H9 (cell line): Measurements from ENCODE around the gene DDX11. TPM values are rescaled to one million over a fixed set of nuclear protein-coding genes. Genes with fewer than 3 reads are reported as not detected.
"Not testable (repeated sequence)": the region's sequence is repeated elsewhere in the genome, so short reads cannot be mapped to it uniquely, and the experiment has no call there.

Source experiments
- DNase-seq: peaks from one replicate; pipeline ENCODE4 v3.0.0-alpha.2; 2017
- H2AFZ ChIP-seq: one replicate; pipeline ENCODE4 v1.6.1; 2013; ENCODE audit warnings: mild to moderate bottlenecking, low read length, control low read depth, moderate library complexity
- H2AK5ac ChIP-seq: 2 replicates; pipeline ENCODE4 v1.6.1; 2013; ENCODE audit warnings: low read length, control low read depth, mixed read lengths; ENCODE audit not compliant: insufficient read length
- H2BK120ac ChIP-seq: one replicate; pipeline ENCODE4 v1.6.1; 2013; ENCODE audit warnings: low read depth, mild to moderate bottlenecking, low read length, control low read depth, inconsistent platforms; ENCODE audit not compliant: poor library complexity, severe bottlenecking
- H2BK12ac ChIP-seq: 2 replicates; pipeline ENCODE4 v1.6.1; 2013; ENCODE audit warnings: low read length, control low read depth, mixed read lengths, low read depth; ENCODE audit not compliant: insufficient read length
- H2BK15ac ChIP-seq: 2 replicates; pipeline ENCODE4 v1.6.1; 2013; ENCODE audit warnings: low read depth, low read length, control low read depth
- H2BK20ac ChIP-seq: one replicate; pipeline ENCODE4 v1.6.1; 2013; ENCODE audit warnings: low read depth, mild to moderate bottlenecking, low read length, control low read depth, inconsistent platforms; ENCODE audit not compliant: poor library complexity, severe bottlenecking
- H2BK5ac ChIP-seq: 2 replicates; pipeline ENCODE4 v1.6.1; 2013; ENCODE audit warnings: low read length, control low read depth, mixed read lengths; ENCODE audit not compliant: insufficient read length
- H3K14ac ChIP-seq: 2 replicates; pipeline ENCODE4 v1.6.1; 2013; ENCODE audit warnings: low read length, control low read depth; ENCODE audit not compliant: insufficient read depth
- H3K18ac ChIP-seq: 2 replicates; pipeline ENCODE4 v1.6.1; 2013; ENCODE audit warnings: low read depth, mild to moderate bottlenecking, mixed read lengths, low read length, control low read depth; ENCODE audit not compliant: insufficient read length
- H3K23ac ChIP-seq: 2 replicates; pipeline ENCODE4 v1.6.1; 2013; ENCODE audit warnings: low read length, control low read depth, mixed read lengths, low read depth; ENCODE audit not compliant: insufficient read length
- H3K23me2 ChIP-seq: 2 replicates; pipeline ENCODE4 v1.6.1; 2013; ENCODE audit warnings: low read depth, mild to moderate bottlenecking, mixed read lengths, low read length, control low read depth; ENCODE audit not compliant: insufficient read length, poor library complexity, severe bottlenecking
- H3K27ac ChIP-seq: 2 replicates; pipeline ENCODE4 v1.5.1; 2013; ENCODE audit warnings: low read length, control low read depth, mixed read lengths, low read depth; ENCODE audit not compliant: insufficient read length
- H3K27me3 ChIP-seq: 2 replicates; pipeline ENCODE4 v1.6.1; 2013; ENCODE audit warnings: low read length, control low read depth, inconsistent platforms; ENCODE audit not compliant: insufficient read depth
- H3K4ac ChIP-seq: 2 replicates; pipeline ENCODE4 v1.6.1; 2013; ENCODE audit warnings: low read depth, mild to moderate bottlenecking, control low read depth, inconsistent platforms, low read length, moderate library complexity
- H3K4me1 ChIP-seq: 2 replicates; pipeline ENCODE4 v1.6.1; 2013; ENCODE audit warnings: low read length, control low read depth, inconsistent platforms; ENCODE audit not compliant: insufficient read depth
- H3K4me2 ChIP-seq: 2 replicates; pipeline ENCODE4 v1.6.1; 2013; ENCODE audit warnings: low read length, control low read depth, mixed read lengths; ENCODE audit not compliant: insufficient read length, insufficient read depth
- H3K56ac ChIP-seq: 2 replicates; pipeline ENCODE4 v1.6.1; 2013; ENCODE audit warnings: low read depth, mild to moderate bottlenecking, mixed read lengths, low read length, control low read depth; ENCODE audit not compliant: insufficient read length
- H3K79me1 ChIP-seq: 2 replicates; pipeline ENCODE4 v1.6.1; 2013; ENCODE audit warnings: low read depth, mild to moderate bottlenecking, moderate library complexity, low read length, control low read depth, inconsistent platforms; ENCODE audit not compliant: insufficient read depth, poor library complexity, severe bottlenecking
- H3K79me2 ChIP-seq: 2 replicates; pipeline ENCODE4 v1.6.1; 2013; ENCODE audit warnings: low read length, control low read depth, inconsistent platforms; ENCODE audit not compliant: insufficient read depth
- H3K9ac ChIP-seq: 2 replicates; pipeline ENCODE4 v1.6.1; 2013; ENCODE audit warnings: low read length, control low read depth, mixed read lengths; ENCODE audit not compliant: insufficient read length; ENCODE audit errors: extremely low read depth
- H3K9me3 ChIP-seq: one replicate; pipeline ENCODE4 v1.6.1; 2013; ENCODE audit warnings: low read depth, low read length, inconsistent platforms; ENCODE audit not compliant: control insufficient read depth
- H3T11ph ChIP-seq: one replicate; pipeline ENCODE4 v1.6.1; 2013; ENCODE audit warnings: mild to moderate bottlenecking, low read length, control low read depth, inconsistent platforms
- H4K20me1 ChIP-seq: one replicate; pipeline ENCODE4 v1.6.1; 2013; ENCODE audit not compliant: control insufficient read depth, insufficient read length, insufficient read depth
- H4K5ac ChIP-seq: 2 replicates; pipeline ENCODE4 v1.6.1; 2013; ENCODE audit warnings: low read depth, mild to moderate bottlenecking, mixed read lengths, low read length, control low read depth; ENCODE audit not compliant: insufficient read length
- H4K8ac ChIP-seq: replicated peaks from 2 replicates; pipeline ENCODE4 v1.6.1; 2013; ENCODE audit warnings: low read length, control low read depth, mixed read lengths, low read depth; ENCODE audit not compliant: insufficient read length
- H4K91ac ChIP-seq: 2 replicates; pipeline ENCODE4 v1.6.1; 2013; ENCODE audit warnings: low read depth, mild to moderate bottlenecking, moderate library complexity, mixed read lengths, low read length, control low read depth; ENCODE audit not compliant: insufficient read length
- H3K27ac Mint-ChIP-seq, 3 experiments: 2 replicates in 2 of 3; 3 replicates in 1 of 3; pipeline ENCODE4 v1.8.0; 2020 to 2021; ENCODE audit warnings: mixed read lengths in 3 of 3, mild to moderate bottlenecking in 1 of 3, moderate library complexity in 1 of 3
- H3K27me3 Mint-ChIP-seq: 2 replicates; pipeline ENCODE4 v1.8.0; 2021; ENCODE audit warnings: low read depth, mild to moderate bottlenecking, moderate library complexity, mixed read lengths
- H3K36me3 Mint-ChIP-seq, 3 experiments: 2 replicates in 2 of 3; 3 replicates in 1 of 3; pipeline ENCODE4 v1.8.0; 2020 to 2021; ENCODE audit warnings: low read depth in 3 of 3, mixed read lengths in 3 of 3; ENCODE audit not compliant: insufficient read depth in 1 of 3
- H3K4me1 Mint-ChIP-seq, 2 experiments: 2 replicates each; pipeline ENCODE4 v1.8.0; 2020; ENCODE audit warnings: mixed read lengths in 2 of 2
- H3K4me3 Mint-ChIP-seq, 2 experiments: 2 replicates in 1 of 2; 3 replicates in 1 of 2; pipeline ENCODE4 v1.8.0; 2020 to 2021; ENCODE audit warnings: mild to moderate bottlenecking in 2 of 2, mixed read lengths in 2 of 2, moderate library complexity in 1 of 2
- H3K9me3 Mint-ChIP-seq, 2 experiments: 2 replicates in 1 of 2; 3 replicates in 1 of 2; pipeline ENCODE4 v1.8.0; 2020; ENCODE audit warnings: mild to moderate bottlenecking in 2 of 2, mixed read lengths in 2 of 2, moderate library complexity in 1 of 2
- WGBS: extraction: QIAGEN DNeasy Blood & Tissue Kit; methylation state at CpG from one replicate; pipeline ENCODE4 v1.1.7; 2013; ENCODE audit warnings: missing lambda C conversion rate, low lambda C conversion rate, mixed read lengths; ENCODE audit not compliant: insufficient read length; ENCODE audit errors: extremely low coverage; 5-methylcytosine and 5-hydroxymethylcytosine counted together
- total RNA-seq: library from RNA; stranded (reverse); gene quantifications from 2 replicates; pipeline ENCODE4 v1.2.1, GENCODE V29; 2021

Gene DDX11
- total RNA-seq, 1 experiment from 2014 or later, result 183 TPM

- H3K79me1 ChIP-seq, H2BK15ac ChIP-seq, H4K5ac ChIP-seq, H3K27ac ChIP-seq, H3K23me2 ChIP-seq, H3K18ac ChIP-seq, H3T11ph ChIP-seq, H3K27me3 Mint-ChIP-seq, H3K9ac ChIP-seq, H4K8ac ChIP-seq, H2BK120ac ChIP-seq, H3K4me2 ChIP-seq, H3K4me1 ChIP-seq, H3K27me3 ChIP-seq, H4K91ac ChIP-seq, H3K9me3 ChIP-seq, H3K14ac ChIP-seq, H3K79me2 ChIP-seq, H2BK5ac ChIP-seq, H2AFZ ChIP-seq, H3K9me3 Mint-ChIP-seq, H3K4ac ChIP-seq, H3K23ac ChIP-seq, H4K20me1 ChIP-seq, H3K4me3 Mint-ChIP-seq, H3K4me1 Mint-ChIP-seq, H2AK5ac ChIP-seq, H2BK20ac ChIP-seq, H2BK12ac ChIP-seq, H3K56ac ChIP-seq: not testable (repeated sequence)
- 0 out of 7 replicates have a peak overlapping the region, but pooled peaks of 1 of the 3 experiments have one; percentile 35 for H3K27ac Mint-ChIP-seq
- peak; percentile 16 for DNase-seq
- H3K36me3 Mint-ChIP-seq, result peaks cover 30 to 82% (median 77%) of the 10 kb centered on the region in 3 experiments; a peak in 6 of 7 replicates
- no CpG with 5 or more reads among the region's 2 CpGs for WGBS
Observed at GRCh38 chr12:31087956-31088355, 14.3 kb downstream of the DDX11 start.
